ENCODE measurements around the gene ABCA5.
"Not testable (repeated sequence)": the region's sequence is repeated elsewhere in the genome, so short reads cannot be mapped to it uniquely, and the experiment has no call there.

The ABCA5 gene

GRCh38 chr17:69302682-69303081, 24.3 kb downstream of the ABCA5 start (continued):
- no peak for TF ChIP-seq GLIS3 (CRISPR knock-in tag; IDR thresholded peaks at IDR 0.05)
- TF ChIP-seq ZNF70 (CRISPR knock-in tag; IDR thresholded peaks at IDR 0.05), result no peak
- TF ChIP-seq TOX (CRISPR knock-in tag; IDR thresholded peaks at IDR 0.05; ENCODE audit: borderline replicate concordance), result no peak
- no peak for TF ChIP-seq ISL1 (CRISPR knock-in tag; IDR thresholded peaks at IDR 0.05)
- TF ChIP-seq CSDC2 (CRISPR knock-in tag; IDR thresholded peaks at IDR 0.05), result no peak
- TF ChIP-seq PATZ1 (CRISPR knock-in tag; IDR thresholded peaks at IDR 0.05; ENCODE audit: borderline replicate concordance), result no peak

- no peak for TF ChIP-seq CREB5 (CRISPR knock-in tag; IDR thresholded peaks at IDR 0.05; ENCODE audit: low read depth)
- TF ChIP-seq ZC3H10 (CRISPR knock-in tag; IDR thresholded peaks at IDR 0.05), result no peak
- no peak for TF ChIP-seq ISL1 (CRISPR knock-in tag; IDR thresholded peaks at IDR 0.05)
- no peak for TF ChIP-seq PPARA (CRISPR knock-in tag; IDR thresholded peaks at IDR 0.05; ENCODE audit: borderline replicate concordance)
- TF ChIP-seq TSHZ2 (CRISPR knock-in tag; IDR thresholded peaks at IDR 0.05), result no peak
- TF ChIP-seq CSDC2 (CRISPR knock-in tag; IDR thresholded peaks at IDR 0.05), result no peak
- no peak for TF ChIP-seq SNAI2 (CRISPR knock-in tag; IDR thresholded peaks at IDR 0.05)
- TF ChIP-seq, protein P1, sequence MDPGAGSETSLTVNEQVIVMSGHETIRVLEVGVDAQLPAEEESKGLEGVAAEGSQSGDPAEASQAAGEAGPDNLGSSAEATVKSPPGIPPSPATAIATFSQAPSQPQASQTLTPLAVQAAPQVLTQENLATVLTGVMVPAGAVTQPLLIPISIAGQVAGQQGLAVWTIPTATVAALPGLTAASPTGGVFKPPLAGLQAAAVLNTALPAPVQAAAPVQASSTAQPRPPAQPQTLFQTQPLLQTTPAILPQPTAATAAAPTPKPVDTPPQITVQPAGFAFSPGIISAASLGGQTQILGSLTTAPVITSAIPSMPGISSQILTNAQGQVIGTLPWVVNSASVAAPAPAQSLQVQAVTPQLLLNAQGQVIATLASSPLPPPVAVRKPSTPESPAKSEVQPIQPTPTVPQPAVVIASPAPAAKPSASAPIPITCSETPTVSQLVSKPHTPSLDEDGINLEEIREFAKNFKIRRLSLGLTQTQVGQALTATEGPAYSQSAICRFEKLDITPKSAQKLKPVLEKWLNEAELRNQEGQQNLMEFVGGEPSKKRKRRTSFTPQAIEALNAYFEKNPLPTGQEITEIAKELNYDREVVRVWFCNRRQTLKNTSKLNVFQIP (CRISPR knock-in tag; IDR thresholded peaks at IDR 0.05; ENCODE audit: borderline replicate concordance, low read depth), result no peak
- no peak for TF ChIP-seq TOX (CRISPR knock-in tag; IDR thresholded peaks at IDR 0.05; ENCODE audit: borderline replicate concordance)
- ATAC-seq, result no peak
Observed at GRCh38 chr17:69300222-69300621, 26.7 kb downstream of the ABCA5 start.

- ATAC-seq, result not testable (repeated sequence)
Observed at GRCh38 chr17:69298120-69298722, 28.7 kb downstream of the ABCA5 start.

DNA sequence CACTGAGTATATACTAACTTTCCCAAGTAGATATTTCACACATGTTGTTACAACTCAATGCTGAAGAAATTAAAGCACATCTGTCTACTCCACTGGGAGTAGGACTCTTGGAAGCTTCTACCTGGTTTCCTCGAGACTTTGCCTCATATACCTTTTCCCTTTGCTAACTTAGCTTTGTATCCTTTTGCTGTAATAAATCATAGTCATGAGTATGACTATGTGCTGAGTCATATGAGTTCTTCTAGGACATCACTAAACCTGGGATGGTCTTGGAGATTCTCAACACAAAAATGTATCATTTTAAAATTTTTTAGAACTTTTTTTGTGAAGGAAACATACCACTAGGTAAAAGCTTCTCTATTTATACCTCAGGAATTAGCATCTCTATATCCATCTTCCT, 39.8 kb downstream of the ABCA5 start:
- no peak for TF ChIP-seq RARB (CRISPR knock-in tag; IDR thresholded peaks at IDR 0.05)

DNA sequence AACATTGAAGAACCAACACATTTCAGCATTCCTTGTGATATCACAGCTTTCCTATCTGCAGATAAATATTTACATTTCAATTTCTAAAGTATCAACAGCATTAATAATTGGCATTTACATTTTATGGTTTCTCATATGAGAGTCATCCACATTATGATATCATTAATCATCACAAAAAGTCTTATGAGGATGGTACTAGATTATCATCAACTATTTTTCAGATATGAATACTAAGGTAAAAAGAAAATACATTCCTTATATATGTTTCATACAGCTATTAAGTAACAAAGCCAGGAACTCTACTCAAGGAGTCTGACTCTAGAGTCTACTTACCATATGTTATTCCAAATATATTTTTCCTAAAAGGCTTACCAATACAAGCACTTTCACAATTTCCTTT, 40.7 kb downstream of the ABCA5 start:
- no peak for TF ChIP-seq ZNF8 (CRISPR knock-in tag; IDR thresholded peaks at IDR 0.05)
- no peak for TF ChIP-seq CREB5 (CRISPR knock-in tag; IDR thresholded peaks at IDR 0.05; ENCODE audit: low read depth)
- no peak for TF ChIP-seq TCF4 (CRISPR knock-in tag; IDR thresholded peaks at IDR 0.05; ENCODE audit: borderline replicate concordance)
- TF ChIP-seq, protein P1 (CRISPR knock-in tag; IDR thresholded peaks at IDR 0.05; ENCODE audit: borderline replicate concordance, low read depth), result no peak
- ATAC-seq, result peak; percentile 60; the same call in 2 of the 3 replicates

More for the DNA sequence above, 39.8 kb downstream of the ABCA5 start:
- ATAC-seq, result peak; percentile 77
